GM19395 (cell line): Measurements from ENCODE around the gene LRRN2.

ENCODE experiments used
- ATAC-seq: cut with Tn5 transposase; IDR thresholded peaks from one replicate; pipeline ENCODE4 v1.9.1; 2021; ENCODE audit warnings: mild to moderate bottlenecking, moderate library complexity; ENCODE audit not compliant: unreplicated experiment

LRRN2 gene

DNA sequence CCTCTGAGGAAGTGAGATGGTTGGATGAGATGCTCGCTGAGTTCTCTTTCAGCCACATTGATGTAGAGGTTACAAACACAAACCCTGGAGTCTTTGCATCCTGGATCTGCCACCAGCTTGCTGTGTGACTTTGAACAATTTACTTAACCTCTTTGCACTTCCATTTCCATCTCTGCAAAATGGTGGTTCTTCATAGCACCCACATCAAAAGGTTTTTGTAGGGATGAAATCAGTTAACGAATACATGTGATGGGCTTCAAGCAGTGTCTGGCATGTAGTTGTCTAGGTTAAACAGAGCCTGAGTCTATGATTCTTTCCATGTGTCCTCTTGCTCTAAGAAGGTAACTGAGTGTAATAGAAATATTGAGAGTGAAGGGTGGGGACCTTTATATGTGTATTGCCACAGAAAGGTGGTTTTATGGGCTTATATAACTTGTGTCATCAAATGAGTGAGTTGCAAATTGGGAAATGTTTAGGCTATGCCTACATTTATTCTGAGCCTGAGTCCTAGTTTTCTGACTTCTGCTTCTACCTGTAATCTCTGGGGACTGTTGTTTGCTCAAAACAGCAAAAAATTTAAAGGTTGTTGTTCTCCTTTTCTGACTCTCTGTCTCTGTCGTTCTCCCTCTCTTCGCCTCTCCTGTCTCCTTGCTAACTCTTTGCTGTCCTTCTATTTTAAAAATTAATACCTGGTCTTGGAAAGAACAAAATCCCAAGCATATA, 27.3 kb upstream of the LRRN2 start:
- ATAC-seq, result no peak

DNA sequence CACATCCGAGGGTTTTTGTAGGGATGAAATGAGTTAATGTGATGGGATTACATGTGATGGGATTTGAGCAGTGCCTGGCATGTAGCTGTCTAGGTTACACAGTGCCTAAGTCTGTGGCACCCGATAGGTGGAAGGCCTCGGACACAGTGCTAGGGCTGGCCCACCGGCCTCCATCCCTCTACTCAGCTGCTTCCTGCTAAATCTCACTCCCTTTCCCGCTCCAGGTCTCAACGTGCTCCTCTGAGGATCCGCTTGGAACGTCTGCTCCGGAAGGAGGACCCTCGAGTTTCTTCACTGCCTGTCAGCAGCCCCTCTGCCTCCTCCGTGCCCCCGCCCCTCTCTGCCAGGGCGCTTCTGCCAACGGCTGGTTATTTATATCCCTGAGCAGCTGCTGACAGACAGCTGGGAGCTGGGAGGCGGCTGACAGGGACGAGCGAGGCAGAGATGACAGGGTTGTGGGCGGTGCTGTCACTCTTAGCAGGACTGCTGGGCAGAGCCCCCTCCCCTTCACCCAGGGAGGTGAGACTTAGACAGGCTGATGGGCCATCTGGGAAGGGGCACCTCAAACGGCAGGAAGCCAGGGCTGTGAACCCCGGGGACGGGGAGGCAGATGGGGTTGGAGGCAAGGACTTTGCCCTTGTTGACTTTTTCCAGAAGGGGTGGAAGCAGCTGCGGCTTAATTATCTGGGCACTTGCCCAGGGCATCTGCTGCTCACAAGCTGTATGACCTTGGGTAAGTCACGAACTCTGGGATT, 26.6 kb upstream of the LRRN2 start:
- no peak for ATAC-seq

DNA sequence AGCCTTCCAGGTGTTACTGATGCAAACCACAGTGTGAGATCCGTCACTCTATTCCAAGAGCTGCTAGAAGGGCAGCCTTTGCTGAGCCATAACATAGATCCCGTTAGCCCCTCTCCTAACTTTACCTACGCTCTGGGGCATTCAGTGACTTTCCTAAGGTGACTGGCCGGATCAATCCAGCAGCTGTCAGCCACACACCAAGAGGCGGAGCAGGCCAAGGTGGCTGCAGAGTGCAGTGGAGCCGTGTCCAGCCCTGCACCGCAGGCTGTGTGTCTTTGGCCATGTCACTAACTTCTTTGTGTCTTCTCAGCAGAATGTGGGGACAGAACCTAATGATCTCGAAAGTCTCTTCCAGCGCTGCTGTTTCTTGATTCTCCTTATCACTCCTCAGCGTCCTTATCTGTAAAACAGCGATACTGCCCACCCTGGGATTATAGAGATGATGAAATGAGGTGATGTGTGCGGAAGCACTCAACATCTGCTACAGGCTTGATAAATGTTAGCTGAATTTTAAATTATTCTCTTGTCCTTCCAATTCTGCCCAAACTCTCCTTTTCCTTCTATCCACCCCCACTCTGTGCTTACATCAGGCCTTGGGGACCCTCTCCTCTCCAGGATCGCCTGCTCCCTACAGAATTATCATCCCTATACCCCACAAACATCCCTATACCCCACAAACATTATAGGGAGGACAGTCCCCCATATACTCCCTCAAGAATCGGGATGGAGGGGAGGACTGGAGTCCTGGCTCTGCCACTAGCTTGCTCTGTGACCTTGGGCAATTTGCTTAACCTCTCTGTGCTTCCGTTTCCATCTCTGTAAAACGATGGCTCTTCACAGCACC, 25.8 kb upstream of the LRRN2 start:
- no peak for ATAC-seq

DNA sequence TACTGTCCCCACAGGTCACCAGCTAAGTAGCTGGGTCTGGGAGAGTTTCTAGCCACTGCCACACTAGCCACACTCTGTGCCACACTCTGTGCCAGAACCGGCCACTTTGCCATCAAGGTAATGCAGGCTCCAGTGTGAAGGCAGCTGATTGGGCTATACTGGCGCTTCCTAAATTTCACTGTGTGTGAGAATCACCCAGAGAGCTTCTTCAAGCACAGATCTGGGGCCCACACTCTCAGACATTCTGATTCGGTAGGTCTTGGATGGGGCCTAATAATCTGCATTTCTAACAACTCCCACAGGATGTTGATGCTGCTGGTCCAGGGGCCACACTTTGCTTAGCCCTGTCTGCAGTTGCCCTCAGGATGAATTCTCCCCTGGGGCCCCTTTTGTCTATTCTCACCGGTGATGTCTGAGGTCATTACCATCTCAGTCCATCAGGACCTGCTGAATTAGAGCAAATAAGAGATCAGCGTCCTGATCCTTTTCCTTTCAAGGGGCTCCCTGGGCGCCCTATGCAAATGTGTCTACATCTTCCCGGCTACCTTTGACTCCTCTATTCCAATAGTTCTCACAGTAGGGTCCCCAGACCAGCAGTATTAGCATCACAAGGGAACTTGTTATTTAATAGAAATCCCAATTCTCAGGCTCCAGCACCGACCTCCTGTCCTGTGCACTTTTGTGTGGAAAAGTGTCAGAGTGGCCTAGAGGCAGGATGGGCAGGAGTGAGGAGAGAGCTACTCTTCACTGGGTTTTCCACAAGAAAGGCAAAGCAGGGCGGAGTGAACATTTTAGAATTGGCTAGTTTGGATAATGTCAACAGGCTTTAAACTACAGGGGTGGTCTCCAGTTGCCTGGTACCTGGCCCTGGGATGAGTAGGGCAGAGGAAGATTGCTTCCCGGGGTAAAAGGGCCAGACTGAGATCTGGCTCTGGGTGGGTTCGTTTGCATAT, 24.7 kb upstream of the LRRN2 start:
- ATAC-seq, result no peak

DNA sequence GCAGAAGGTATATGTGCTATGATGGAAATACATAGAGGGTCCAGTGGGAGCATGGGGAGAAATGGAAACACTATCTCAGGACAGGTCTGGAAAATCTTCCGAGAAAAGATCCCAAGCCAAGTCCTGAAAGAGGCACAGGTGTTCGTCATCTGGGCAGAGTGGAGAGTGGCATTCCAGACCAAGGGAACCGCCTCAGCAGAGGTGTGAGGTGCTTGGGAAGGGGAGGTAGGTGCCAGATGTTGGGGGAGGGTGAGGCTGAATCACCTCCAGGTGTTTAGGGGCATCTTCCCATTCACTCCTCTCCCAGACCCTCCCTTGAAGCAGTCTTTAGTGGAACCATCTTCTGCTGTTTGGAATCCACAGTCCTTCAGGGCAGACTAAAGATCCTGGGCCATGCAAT, 23.5 kb upstream of the LRRN2 start:
- no peak for ATAC-seq

DNA sequence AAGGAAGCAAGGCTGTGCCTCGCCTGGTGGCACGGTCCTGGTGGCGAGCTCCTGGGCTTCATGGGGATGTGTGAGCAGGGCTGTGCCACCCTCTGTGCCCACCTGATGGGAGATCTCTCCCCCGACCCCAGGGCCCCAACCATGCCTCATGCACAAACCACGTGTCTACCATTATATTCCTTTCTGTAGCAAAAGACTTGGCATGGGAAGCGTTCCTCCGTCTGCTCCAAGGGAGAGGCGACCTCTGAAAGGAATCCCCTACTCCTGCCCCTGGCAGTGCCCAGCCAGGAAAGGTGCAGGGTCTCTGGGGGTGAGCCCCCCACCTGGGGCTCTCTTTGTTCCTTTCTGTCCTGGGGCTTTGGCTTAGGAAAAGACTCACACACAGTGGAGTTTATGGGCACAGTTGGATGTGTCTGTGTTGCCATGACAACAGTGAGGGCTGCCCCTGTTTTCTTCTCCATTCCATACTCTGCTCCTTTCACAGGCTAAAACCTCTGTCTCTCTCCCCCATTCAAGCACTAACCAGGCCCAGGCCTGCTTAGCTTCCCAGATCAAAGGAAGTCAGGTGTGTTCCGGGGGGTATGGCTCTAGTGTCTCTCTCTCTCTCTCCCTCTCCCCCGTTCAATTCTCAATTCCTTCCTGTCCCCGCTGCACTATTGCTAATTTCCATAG, 21.4 kb upstream of the LRRN2 start:
- ATAC-seq, result no peak

DNA sequence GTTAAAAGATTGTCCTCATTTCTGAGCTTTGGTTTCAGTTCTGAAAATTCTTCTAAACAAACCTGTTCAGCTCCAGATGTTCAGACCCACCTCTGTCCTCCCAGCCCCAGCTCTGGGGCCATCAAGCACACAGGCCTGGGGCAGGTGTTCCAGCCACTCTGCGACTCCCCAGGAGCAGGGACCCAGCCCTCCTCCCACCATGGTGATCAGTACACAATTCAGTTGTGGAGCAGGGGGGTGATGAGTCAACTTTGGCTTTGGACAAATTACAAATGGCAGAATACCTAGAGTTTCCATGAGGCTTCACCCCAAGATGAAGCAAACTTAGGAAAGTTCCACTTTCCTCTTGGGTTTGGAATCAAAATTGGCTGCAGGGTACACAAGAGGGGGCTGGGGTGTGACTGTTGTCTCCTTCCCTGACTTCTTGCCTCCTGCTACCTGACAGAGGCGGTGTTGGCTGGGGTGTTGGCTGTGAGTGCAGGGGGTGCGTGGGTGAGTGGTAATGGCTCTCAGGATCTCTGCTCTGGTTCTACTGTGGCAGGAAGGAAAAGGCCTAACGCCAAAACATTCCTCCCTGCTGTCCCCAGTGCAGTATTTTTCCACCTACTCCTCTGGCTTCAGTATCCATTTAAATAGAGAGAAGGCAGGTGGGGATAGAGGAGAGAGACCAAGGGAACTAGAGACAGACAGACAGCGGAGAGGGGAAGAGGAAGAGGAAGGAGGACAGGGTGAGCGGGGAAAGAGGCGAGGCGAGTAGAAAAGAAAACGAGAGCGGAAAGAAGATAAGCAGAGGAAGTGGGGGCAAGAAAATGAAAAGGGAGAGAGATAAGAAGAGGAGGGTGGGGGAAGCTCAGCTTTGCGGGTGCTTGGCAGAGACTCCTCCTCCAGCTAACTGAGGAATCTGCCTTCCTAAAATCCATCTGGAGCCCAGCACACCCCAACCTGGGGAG, 20.6 kb upstream of the LRRN2 start:
- no peak for ATAC-seq

DNA sequence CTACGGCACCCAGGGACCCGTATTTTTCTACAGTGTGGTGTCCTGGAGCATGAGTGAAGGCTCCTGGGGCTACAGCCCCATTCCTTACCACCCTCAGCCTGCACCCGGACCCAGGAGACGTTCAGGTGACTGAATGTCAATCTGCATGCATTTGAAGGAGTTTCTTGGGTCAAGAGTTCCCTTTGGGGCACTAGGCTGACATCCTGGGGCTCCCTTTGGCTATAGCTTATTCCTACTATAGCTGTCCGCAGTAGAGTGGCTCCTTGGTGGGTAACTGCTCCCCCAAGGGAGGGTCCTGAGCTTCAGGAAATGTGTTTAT, 19.9 kb upstream of the LRRN2 start:
- ATAC-seq, result no peak

DNA sequence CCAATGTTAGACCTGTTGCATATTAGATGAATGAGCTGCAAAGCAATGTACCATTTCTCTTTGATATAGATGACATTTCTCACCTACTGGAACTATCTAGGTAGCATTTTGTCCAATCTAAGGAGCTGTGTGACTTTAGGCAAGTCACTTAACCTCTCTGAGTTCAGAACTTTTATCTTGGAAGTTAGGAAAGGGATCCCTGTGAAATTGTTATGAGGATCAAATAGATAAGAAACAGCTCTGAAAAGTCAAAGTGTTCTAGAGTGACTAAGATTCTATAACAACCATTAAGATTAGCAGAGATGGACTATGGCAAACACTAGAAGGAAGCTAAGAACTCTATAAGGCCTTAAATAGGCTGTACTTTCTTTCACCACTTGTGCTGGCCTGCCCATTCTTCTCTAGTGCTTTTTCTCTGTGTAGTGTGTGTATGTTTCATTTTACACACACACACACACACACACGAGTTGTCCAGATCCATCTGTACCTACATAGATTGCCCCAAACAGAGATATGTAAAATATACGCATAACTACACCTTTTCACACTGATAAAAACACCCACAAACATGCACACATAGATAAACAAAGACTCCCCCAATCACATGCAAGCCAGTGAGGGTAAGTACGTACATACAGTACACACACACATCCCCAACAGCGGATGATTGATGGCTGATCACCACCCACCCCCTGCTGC, 19.4 kb upstream of the LRRN2 start:
- ATAC-seq, result no peak

DNA sequence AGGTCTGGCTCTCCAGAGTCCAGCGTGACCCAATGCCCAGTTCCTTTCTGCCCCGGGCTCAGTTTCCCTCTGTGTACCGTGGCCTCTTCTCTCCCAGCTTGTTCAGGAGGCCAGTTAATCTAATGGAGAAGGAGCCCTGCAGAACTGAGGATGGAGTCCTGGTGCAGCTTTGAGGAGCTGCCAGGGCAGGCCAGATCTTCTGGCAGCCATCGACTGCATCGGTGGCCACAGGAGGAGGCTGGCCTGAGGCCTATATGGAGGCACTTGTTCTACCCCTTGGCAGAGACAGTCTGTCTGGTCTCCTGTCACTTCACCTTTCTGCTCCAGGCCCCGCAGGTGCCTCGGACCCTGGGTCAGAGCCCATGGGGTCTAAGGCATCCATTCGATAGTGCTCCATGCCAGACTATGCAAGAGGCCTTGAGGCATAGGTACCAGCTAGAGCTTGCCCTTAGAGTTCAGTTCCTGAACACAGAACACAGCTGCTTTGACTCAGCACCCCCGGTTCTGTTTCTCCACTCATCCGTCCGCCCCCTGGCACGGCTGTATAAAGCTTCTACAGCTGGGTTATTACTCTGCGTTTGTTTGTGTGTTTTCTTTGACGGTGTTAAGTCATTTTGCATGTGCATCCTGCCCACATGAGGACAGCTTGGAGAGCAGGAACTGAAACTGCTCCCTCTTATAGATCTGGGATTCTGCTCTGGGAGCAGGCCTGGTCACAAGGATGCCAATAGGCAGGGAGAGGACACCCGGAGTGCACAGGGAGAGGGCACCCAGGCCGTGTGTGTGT, 18.5 kb upstream of the LRRN2 start:
- ATAC-seq, result no peak

DNA sequence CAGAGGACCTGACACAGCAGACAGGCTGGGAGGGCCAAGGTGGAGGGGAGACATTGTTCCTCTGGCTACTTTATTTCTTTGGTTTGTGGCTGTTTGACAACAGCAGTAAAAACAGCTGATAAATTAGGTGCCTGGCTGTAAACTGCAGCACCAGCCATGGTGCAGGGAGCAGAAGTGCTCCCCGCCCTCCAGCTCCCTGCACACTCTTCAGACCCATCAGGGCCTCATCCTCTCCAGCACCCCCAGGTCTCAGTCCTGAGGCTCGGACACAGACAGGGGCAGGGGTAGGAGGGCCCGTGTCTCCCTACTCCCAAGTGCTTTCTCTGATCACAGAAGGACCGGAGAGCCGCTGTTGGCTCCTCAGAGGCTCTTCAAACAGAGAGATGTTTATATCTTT, 17.7 kb upstream of the LRRN2 start:
- ATAC-seq, result no peak

DNA sequence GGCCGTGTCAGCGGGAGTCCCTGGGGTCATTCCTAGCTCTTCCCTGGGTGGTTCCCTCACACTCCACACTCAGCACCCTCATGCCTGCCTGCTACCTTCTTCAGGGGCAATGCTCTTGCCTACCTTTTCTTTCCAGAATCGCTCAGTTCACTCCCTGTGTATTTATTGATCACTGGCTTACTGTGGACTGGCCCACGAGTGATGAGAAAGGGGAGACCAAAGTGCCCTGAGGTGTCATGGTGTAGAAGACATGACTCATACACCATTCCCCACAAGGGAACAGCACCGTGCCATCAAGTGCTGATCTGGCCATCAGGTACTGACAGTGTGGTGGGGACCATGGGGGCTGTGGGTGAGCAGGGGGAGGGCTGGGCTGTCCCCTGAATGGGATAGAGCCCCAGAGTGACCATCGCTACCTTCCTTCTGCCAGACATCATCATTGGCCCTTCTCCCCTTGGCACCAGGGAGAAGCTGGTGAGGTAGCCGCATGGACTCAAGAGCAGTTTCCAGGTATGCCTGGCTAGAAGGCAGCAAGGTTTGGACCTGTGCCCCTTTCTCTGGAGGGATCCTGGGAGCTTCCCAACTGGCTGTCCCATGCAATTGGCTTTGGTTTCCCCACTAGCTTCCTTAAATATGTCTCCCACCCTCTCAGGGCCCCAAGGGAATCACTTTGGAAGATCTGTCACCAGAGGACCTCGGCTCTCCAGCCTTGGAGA, 17.2 kb upstream of the LRRN2 start:
- no peak for ATAC-seq

DNA sequence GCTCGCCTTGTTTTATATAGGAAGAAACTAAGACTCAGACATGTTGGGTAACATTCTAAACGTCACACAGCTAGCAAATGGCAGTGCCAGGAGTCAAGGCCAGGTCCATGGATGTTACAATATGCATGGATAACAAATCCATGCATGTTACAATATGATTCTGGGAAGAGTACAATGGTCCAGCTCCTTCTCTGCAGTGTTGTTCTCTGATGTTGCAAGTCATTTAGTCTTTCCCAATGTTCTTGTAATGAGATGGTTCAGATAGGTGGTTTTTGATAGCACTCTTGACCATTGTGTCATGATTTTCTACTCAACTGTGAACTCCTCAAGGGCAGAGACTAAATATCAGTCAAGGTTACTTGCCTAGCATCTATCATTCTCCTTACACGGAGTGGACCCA, 15.7 kb upstream of the LRRN2 start:
- ATAC-seq, result no peak

DNA sequence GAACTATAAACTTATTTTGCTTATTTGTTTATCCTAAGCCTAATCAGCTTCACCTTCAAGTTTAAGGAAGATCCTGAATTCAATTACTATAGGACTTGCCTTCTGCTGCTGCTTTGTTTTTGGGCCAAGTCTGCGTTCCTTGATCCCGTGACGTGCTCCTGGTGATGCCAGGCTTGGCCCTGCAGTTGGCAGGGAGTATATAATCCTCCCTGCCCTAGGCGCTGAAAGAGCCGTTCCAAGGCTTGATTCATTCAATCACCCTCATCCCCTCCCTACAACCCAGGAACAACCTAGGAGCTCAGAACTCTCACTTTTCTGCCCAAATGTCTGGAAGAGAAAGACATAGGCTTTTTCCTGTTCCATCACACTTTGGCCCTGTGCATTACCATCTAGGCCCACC, 12.4 kb upstream of the LRRN2 start:
- ATAC-seq, result no peak

DNA sequence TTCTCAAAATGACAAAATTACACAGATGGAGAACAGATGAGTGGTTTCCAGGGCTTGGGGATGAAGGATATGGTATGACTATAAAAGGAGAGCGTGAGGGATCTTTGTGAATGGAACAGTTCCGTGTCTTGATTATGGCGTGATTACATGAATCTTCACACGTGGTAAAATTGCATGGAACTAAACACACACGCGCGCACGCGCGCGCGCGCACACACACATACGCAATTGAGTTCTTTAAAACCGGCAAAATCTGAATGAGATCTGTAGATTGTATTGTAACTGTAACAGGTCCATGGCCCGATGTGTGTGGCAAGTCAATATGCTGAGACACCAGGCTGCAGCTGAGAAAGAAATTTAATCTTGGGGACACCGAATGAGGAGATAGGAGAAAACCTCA, 11.1 kb upstream of the LRRN2 start:
- ATAC-seq, result no peak

DNA sequence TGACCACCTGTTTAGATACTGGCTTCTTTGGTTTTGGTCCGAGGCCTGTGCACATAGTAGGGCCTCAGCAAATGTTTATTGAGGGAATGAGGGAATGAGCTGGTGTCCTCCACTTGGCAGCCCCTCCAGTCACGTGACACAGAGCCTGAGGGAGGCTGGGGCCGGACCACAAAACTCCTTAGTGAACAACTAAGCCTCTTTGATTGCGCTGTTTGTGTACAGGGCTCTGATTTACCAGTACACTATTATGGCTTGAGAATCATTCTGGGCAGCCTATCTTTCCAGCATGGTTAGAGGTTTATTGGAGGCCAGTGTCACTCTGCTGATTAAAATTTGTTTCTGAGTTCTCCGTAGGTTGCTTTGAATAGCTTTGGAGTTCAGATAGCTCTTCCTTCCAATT, 10.2 kb upstream of the LRRN2 start:
- no peak for ATAC-seq

DNA sequence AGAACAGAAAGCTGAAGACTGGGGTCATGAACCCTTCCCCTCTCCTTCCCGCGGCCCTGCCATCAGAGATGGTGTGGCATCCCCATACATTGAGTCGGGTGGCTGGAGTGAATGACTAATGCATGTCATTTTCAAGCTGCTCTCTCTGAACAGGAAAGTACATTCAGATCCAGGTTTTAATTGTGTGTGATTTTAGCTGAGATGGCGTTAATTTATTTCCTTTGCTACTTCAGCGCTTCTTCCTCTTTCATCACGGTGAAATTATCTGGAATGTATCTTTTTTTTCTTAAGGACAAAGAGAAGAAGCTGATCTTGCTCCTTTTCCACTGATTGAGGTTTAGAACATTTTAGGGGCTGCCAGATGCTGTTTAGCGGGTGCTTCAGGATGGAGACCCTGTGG, 8.6 kb upstream of the LRRN2 start:
- ATAC-seq, result no peak
